T-cell (primary cell): Measurements from ENCODE around the gene PHETA2. TPM values are rescaled to one million over a fixed set of nuclear protein-coding genes. Genes with fewer than 3 reads are reported as not detected.

Experiments
- ATAC-seq, 4 experiments: fragments of 200-7000 bp in 3 of 4; fragments of 150-1000 bp in 1 of 4; cut with Tn5 transposase; replicated peaks in 1 of 4; 1 replicate in 3 of 4; 2 replicates in 1 of 4; pipeline ENCODE4 v1.10.0; 2021; ENCODE audit warnings: moderate library complexity in 3 of 4, mild to moderate bottlenecking in 2 of 4, moderate number of reproducible peaks in 1 of 4
- CTCF ChIA-PET, 2 donors: fragments of 300-600 bp; sonication (Branson Sonifier 250); formaldehyde crosslinking; loops; one replicate each; lab custom pipeline; 2022; ENCODE audit warnings: antibody characterized with exemption in 2 of 2; lab: Charles Lee
- POLR2A ChIA-PET, 2 donors: fragments of 300-600 bp; sonication (Branson Sonifier 250); formaldehyde crosslinking; loops; one replicate each; lab custom pipeline; 2022; ENCODE audit warnings: antibody characterized with exemption in 2 of 2; lab: Charles Lee
- DNase-seq, 35 experiments: peaks; one replicate each; pipeline versions ENCODE4 v3.0.0 to v3.0.0-alpha.2; 2013 to 2023
- H3K27ac ChIP-seq: one replicate; pipeline ENCODE4 v1.5.1; 2013; ENCODE audit warnings: low read length
- H3K27me3 ChIP-seq, 2 experiments: replicated peaks in 1 of 2; 1 replicate in 1 of 2; 2 replicates in 1 of 2; pipeline versions ENCODE4 v1.6.1 to v1.7.0; 2013; ENCODE audit warnings: low read length in 1 of 2, mixed read lengths in 1 of 2; ENCODE audit not compliant: control insufficient read depth in 2 of 2, insufficient read depth in 2 of 2; ENCODE audit errors: extremely low read depth in 1 of 2
- H3K36me3 ChIP-seq, 2 donors: 1 replicate in 1 of 2; 2 replicates in 1 of 2; pipeline versions ENCODE4 v1.6.1 to v1.7.0; 2013; ENCODE audit warnings: low read length in 1 of 2; ENCODE audit not compliant: control insufficient read depth in 2 of 2, insufficient read depth in 1 of 2; ENCODE audit errors: extremely low read depth in 1 of 2
- H3K4me1 ChIP-seq, 2 experiments: 1 replicate in 1 of 2; 2 replicates in 1 of 2; pipeline versions ENCODE4 v1.6.1 to v1.7.0; 2013; ENCODE audit warnings: low read length in 2 of 2, mixed read lengths in 1 of 2; ENCODE audit not compliant: insufficient read depth in 2 of 2, control insufficient read depth in 1 of 2; ENCODE audit errors: extremely low read depth in 1 of 2
- H3K4me3 ChIP-seq, 2 donors: 1 replicate in 1 of 2; 2 replicates in 1 of 2; pipeline versions ENCODE4 v1.5.1 to v1.7.0; 2013; ENCODE audit warnings: mild to moderate bottlenecking in 2 of 2, low read length in 1 of 2, moderate library complexity in 1 of 2; ENCODE audit not compliant: control insufficient read depth in 1 of 2; ENCODE audit errors: extremely low read depth in 1 of 2
- H3K9me3 ChIP-seq: 2 replicates; pipeline ENCODE4 v1.7.0; 2013
- H3K27ac Mint-ChIP-seq, 2 donors: one replicate each; pipeline ENCODE4 v1.8.0; 2020 to 2021; ENCODE audit warnings: mild to moderate bottlenecking in 2 of 2, mixed read lengths in 2 of 2
- H3K27me3 Mint-ChIP-seq, 2 donors: one replicate each; pipeline ENCODE4 v1.8.0; 2021 to 2022; ENCODE audit warnings: mixed read lengths in 2 of 2
- H3K36me3 Mint-ChIP-seq: one replicate; pipeline ENCODE4 v1.8.0; 2021; ENCODE audit warnings: mixed read lengths
- H3K4me1 Mint-ChIP-seq, 3 donors: one replicate each; pipeline ENCODE4 v1.8.0; 2020 to 2022; ENCODE audit warnings: mixed read lengths in 3 of 3, mild to moderate bottlenecking in 1 of 3
- H3K4me3 Mint-ChIP-seq, 3 donors: one replicate each; pipeline ENCODE4 v1.8.0; 2020 to 2022; ENCODE audit warnings: mild to moderate bottlenecking in 3 of 3, mixed read lengths in 3 of 3, moderate library complexity in 3 of 3
- H3K9me3 Mint-ChIP-seq, 3 donors: one replicate each; pipeline ENCODE4 v1.8.0; 2020 to 2022; ENCODE audit warnings: mixed read lengths in 3 of 3
- WGBS: methylation state at CpG from one replicate; pipeline ENCODE4 v1.1.5; 2013; ENCODE audit warnings: missing lambda C conversion rate; ENCODE audit not compliant: insufficient coverage; 5-methylcytosine and 5-hydroxymethylcytosine counted together
- total RNA-seq, 35 experiments: library from RNA in 6 of 35; stranded (reverse) in 6 of 35; fragments of 120-200 nt in 1 of 35; gene quantifications; one replicate each; pipeline versions ENCODE4 v1.2.1 to v1.2.4 and lab custom pipeline; 2013 to 2026

Gene PHETA2
- total RNA-seq, 5 donors from 2014 or later (not counting 1 experiment from before 2014, with no cell fraction given) = 0.83 to 2.0 (median 1.5) TPM

DNA sequence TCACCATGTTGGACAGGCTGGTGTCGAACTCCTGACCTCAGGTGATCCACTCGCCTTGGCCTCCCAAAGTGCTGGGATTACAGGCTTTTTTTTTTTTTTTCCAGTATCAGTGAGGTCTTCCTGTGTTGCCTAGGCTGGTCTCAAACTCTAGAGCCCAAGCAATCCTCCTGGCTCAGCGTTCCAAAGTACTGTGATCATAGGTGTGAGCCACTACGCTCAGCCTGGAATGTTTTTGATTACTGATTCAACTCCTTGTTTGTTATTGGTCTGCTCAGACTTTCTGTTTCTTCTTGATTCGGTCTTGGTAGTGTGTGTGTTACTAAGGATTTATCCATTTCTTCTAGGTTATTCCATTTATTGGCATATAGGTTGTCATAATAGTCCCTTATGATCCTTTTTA lies 34.8 kb upstream of the PHETA2 start:
- Histone ChIP-seq H3K36me3 (no peaks in the 10 kb centered on the region), H3K4me1 (no peaks in the 10 kb centered on the region), H3K27ac (no peak overlapping the region), H3K9me3 (no peaks in the 10 kb centered on the region), H3K4me3 (no peak overlapping the region), H3K27me3 (peaks cover 0 to 10% of the 10 kb centered on the region in 2 experiments)
- no peaks in the 10 kb centered on the region for H3K27me3 Mint-ChIP-seq
- H3K36me3 Mint-ChIP-seq = peaks cover 13% of the 10 kb centered on the region
- peaks cover 3 to 24% (median 9%) of the 10 kb centered on the region in 3 donors for H3K9me3 Mint-ChIP-seq
- DNase-seq (no peak), ATAC-seq (no peak)
- CTCF ChIA-PET = interaction anchor here (0.6 to 0.7 kb wide), 2 partner anchors 74 to 451 kb away, joined by 3 to 5 read pairs; no protein-coding TSS in a partner anchor
- no peak overlapping the region for H3K4me3 Mint-ChIP-seq
- H3K27ac Mint-ChIP-seq = no peak overlapping the region
- H3K4me1 Mint-ChIP-seq = no peaks in the 10 kb centered on the region
- POLR2A ChIA-PET = no interaction called here
- WGBS = 100% methylated on average over 1 of the region's 5 CpGs

DNA sequence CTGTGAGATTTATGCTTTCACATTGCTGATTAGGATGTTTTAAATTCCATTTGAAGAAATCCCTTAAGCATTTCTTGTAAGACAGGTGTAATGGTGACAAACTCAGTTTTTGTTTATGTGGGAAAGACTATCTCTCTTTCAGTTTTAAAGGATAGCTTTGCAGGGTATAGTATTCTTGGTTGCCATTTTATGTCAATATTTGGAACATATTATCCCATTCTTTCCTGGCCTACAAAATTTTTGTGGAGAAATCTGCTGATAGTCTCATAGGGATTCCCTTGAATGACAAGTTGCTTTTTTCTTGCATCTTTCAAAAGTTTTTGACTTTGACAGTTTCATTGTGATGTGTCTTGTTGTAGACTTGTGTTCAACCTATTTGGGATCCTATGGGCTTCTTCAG lies 32.3 kb upstream of the PHETA2 start:
- no peak overlapping the region for H3K27ac ChIP-seq
- H3K4me1 Mint-ChIP-seq = no peaks in the 10 kb centered on the region
- CTCF ChIA-PET = interaction anchor here in 1 of 2 donors (0.7 kb wide), 1 partner anchor 15 kb away, joined by 6 read pairs; no protein-coding TSS in a partner anchor

DNA sequence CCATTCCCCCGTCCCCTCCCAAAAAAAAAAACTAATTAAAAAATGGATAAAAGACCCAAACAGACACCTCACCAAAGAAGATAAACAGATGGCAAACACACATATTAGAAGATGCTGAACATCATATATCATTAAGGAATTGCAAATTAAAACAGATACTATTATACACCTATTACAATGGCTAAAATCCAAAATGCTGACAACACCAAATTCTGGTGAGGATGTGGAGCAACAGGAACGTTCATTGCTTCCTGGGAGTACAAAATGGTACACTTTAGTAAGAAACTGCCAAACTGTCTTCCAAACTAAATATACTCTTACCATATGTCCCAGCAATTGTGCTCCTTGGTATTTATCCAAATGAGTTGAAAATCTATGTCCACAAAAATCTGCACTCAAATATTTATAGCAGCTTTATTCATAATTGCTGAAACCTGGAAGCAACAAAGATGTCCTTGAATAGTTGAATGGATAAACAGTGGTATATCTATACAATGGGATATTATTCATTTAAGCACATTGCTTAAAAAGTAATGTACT lies 23.3 kb upstream of the PHETA2 start:
- Histone ChIP-seq H3K9me3 (no peaks in the 10 kb centered on the region), H3K4me3 (no peak overlapping the region), H3K27me3 (peaks cover 0 to 2% of the 10 kb centered on the region in 2 experiments), H3K4me1 (no peaks in the 10 kb centered on the region), H3K27ac (no peak overlapping the region), H3K36me3 (no peaks in the 10 kb centered on the region)
- Mint-ChIP-seq H3K27me3 (no peaks in the 10 kb centered on the region), H3K27ac (no peak overlapping the region), H3K4me3 (no peak overlapping the region), H3K4me1 (no peaks in the 10 kb centered on the region), H3K36me3 (peaks cover 2% of the 10 kb centered on the region), H3K9me3 (peaks cover 0 to under 1% (median 0%) of the 10 kb centered on the region in 3 donors)
- DNase-seq (no peak), ATAC-seq (no peak)
- WGBS = no CpG with 5 or more reads among the region's 2 CpGs
- ChIA-PET CTCF (no interaction called here), POLR2A (no interaction called here)

More for the DNA sequence above, 32.3 kb upstream of the PHETA2 start:
- ATAC-seq (no peak), DNase-seq (no peak)
- Histone ChIP-seq H3K27me3 (peaks cover 0 to 12% of the 10 kb centered on the region in 2 experiments), H3K36me3 (no peaks in the 10 kb centered on the region), H3K4me3 (no peak overlapping the region), H3K4me1 (no peaks in the 10 kb centered on the region), H3K9me3 (no peaks in the 10 kb centered on the region)
- H3K27me3 Mint-ChIP-seq = no peaks in the 10 kb centered on the region
- H3K9me3 Mint-ChIP-seq = peaks cover 3 to 19% (median 9%) of the 10 kb centered on the region in 3 donors
- H3K36me3 Mint-ChIP-seq = peaks cover 13% of the 10 kb centered on the region
- H3K27ac Mint-ChIP-seq = no peak overlapping the region
- POLR2A ChIA-PET = interaction anchor here (0.7 to 1.0 kb wide), 2 partner anchors 21 to 424 kb away, joined by 3 to 9 read pairs; no protein-coding TSS in a partner anchor
- no peak overlapping the region for H3K4me3 Mint-ChIP-seq

DNA sequence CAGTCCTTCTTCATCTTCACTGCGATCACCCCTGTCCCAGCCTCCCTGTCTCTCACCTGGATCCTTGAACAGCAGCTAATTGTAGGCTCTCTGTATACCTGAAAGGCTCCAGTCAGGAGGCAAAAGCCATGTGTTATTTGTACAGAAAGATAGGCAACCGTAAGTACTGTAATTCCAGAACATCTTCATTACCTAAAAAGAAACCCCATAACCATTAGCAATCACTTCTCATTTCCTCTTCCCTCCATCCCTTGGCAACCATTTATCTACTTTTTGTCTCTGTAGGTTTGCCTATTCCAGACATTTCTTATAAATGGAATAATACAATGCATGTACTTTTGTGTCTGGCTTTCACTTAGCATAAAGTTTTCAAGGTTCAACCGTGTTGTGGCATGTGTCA lies 21.3 kb upstream of the PHETA2 start:
- Histone ChIP-seq H3K9me3 (peaks cover 5% of the 10 kb centered on the region), H3K4me1 (no peaks in the 10 kb centered on the region), H3K36me3 (no peaks in the 10 kb centered on the region), H3K27me3 (no peaks in the 10 kb centered on the region), H3K4me3 (no peak overlapping the region), H3K27ac (no peak overlapping the region)
- ChIA-PET CTCF (no interaction called here), POLR2A (no interaction called here)
- no CpG with 5 or more reads among the region's 3 CpGs for WGBS
- DNase-seq (no peak), ATAC-seq (no peak)
- H3K36me3 Mint-ChIP-seq = peaks cover 10% of the 10 kb centered on the region
- no peaks in the 10 kb centered on the region for H3K4me1 Mint-ChIP-seq
- no peaks in the 10 kb centered on the region for H3K27me3 Mint-ChIP-seq
- no peak overlapping the region for H3K27ac Mint-ChIP-seq
- H3K4me3 Mint-ChIP-seq = no peak overlapping the region
- peaks cover 0 to 19% (median 12%) of the 10 kb centered on the region in 3 donors for H3K9me3 Mint-ChIP-seq

DNA sequence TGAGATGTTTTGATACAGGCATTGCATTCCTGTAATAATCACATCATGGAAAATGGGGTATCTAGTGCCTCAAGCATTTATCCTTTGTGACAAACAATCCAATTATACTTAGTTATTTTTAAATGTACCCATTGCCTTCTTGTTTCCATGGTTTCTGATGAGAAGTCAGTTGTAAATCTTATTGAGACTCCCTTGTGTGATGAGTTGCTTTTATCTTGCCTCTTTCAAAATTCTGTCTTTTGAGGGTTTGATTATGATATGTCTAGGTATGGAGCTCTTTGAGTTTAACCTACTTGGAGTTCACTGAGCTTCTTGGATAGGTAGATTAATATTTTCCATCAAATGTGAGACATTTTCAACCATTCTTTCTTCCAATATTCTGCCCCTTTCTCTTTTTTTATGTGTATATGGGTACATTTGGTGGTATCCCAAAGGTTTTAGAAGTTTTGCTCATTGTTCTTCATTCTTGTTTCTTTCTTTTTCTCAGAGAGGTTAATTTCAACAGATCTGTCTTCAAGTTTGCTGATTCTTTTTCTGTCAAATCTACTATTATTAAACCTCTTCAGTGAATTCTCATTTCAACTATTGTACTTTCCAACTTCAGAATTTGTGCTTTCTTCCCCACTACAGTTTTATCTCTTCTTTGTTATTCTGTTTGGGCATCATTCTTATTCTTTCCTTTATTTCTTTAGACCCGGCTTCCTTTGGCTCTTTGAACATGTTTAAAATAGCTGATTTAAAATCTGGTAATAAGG lies 17.1 kb upstream of the PHETA2 start:
- ATAC-seq (no peak), DNase-seq (no peak)
- Mint-ChIP-seq H3K4me3 (no peak overlapping the region), H3K36me3 (peaks cover 34% of the 10 kb centered on the region), H3K9me3 (peaks cover 0 to 23% (median 15%) of the 10 kb centered on the region in 3 donors), H3K27ac (no peak overlapping the region), H3K4me1 (no peaks in the 10 kb centered on the region), H3K27me3 (no peaks in the 10 kb centered on the region)
- Histone ChIP-seq H3K36me3 (peaks cover 13 to 24% of the 10 kb centered on the region in 2 donors), H3K4me1 (no peaks in the 10 kb centered on the region), H3K9me3 (peaks cover 5% of the 10 kb centered on the region), H3K27me3 (peaks cover 0 to 4% of the 10 kb centered on the region in 2 experiments), H3K4me3 (no peak overlapping the region), H3K27ac (no peak overlapping the region)
- ChIA-PET POLR2A (interaction anchor here in 1 of 2 donors (0.7 kb wide), 1 partner anchor 513 kb away, joined by 4 read pairs; no protein-coding TSS in a partner anchor), CTCF (interaction anchor here in 1 of 2 donors (0.6 to 0.7 kb wide), 3 partner anchors 10 to 23 kb away, joined by 3 to 6 read pairs (median 5); no protein-coding TSS in a partner anchor)
- no CpG with 5 or more reads among the region's 1 CpG for WGBS

DNA sequence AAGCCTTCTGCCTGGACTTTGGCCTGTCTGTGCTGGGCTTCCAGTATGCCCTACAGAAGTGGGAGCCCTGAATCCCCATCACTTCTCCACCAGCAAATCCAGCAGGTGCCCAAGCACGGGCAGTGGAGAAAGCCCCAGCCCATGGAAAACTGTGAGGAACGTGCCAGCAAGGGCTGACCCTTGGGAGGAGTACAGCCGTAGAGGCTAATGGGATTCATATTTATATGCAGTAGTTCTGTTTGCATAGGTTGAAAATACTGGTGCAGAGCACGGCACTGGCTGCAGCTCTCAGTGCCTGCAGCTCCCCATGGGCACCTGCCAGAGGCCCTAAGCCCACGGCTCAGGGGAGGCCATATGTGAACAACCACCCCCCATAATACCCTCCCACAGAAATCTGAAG lies 13.6 kb upstream of the PHETA2 start:
- H3K27ac Mint-ChIP-seq = no peak overlapping the region
- ChIA-PET POLR2A (no interaction called here), CTCF (no interaction called here)
- H3K4me3 ChIP-seq = no peak overlapping the region
- H3K27me3 Mint-ChIP-seq = no peaks in the 10 kb centered on the region
- DNase-seq (no peak), ATAC-seq (no peak)
- peaks cover 0 to 4% of the 10 kb centered on the region in 2 experiments for H3K27me3 ChIP-seq
- no CpG with 5 or more reads among the region's 5 CpGs for WGBS
- peaks cover 5% of the 10 kb centered on the region for H3K9me3 ChIP-seq
- peaks cover 0 to 23% (median 15%) of the 10 kb centered on the region in 3 donors for H3K9me3 Mint-ChIP-seq
- H3K36me3 Mint-ChIP-seq = peaks cover 50% of the 10 kb centered on the region
- H3K36me3 ChIP-seq = peaks cover 13 to 40% of the 10 kb centered on the region in 2 donors
- no peak overlapping the region for H3K27ac ChIP-seq
- H3K4me3 Mint-ChIP-seq = no peak overlapping the region
- H3K4me1 Mint-ChIP-seq = no peaks in the 10 kb centered on the region
- no peaks in the 10 kb centered on the region for H3K4me1 ChIP-seq
